ENCODE results near the gene EHD4. TPM values are rescaled to one million over a fixed set of nuclear protein-coding genes. Genes with fewer than 3 reads are reported as not detected.

Gene EHD4
- total RNA-seq, 1 donor from 2014 or later, result 21.1 TPM

DNA sequence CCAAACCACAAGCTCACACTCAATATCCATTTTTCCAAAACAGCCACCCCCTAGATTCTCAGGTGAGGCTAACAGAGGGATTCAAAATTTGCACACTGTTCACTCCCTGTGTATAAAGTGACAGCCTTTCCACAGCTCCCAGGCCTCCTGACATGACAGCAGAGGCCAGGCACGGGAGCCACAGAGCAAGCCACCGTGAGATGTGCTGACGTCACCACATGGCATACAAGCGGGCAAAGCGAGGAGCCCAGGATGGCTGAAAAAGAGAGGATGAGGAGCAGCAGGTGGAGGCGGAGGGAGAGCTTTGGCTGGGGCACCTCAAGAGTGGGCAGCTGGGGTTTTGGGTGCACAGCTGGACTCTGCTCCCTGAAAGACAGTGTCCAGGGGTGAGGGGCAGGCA is 27.1 kb downstream of the EHD4 start:
- no peak for DNase-seq (ENCODE audit: low read depth)

DNA sequence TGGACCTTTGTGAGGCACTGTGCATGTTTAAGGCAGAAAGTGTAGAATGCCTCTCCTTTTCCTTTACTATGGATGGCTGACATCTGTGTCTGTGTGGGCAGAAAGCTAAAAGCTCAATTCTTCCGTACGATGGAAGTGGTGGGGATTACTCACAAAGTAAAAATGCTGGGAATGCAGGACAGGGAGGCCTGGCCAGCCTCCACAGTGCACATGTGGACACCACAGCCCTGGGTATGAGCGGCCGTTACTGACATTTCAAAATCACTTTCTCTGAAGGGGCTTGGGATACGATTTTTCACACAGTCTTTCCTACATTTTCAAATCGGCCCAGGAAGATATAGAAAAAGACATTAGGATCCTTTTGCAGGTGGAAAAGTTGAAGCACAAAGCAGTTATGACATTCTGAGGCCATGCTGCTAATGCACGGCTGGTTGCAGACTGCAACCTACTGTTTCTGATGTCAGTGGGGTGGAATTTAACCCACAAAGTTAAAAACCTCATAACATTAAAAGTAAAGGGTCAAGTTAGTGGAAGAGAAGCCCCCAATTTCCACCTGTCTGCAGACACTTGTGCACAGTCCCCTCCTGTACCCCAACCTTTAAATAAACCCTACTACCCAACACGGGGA is 27.9 kb downstream of the EHD4 start:
- TF ChIP-seq, protein P1, sequence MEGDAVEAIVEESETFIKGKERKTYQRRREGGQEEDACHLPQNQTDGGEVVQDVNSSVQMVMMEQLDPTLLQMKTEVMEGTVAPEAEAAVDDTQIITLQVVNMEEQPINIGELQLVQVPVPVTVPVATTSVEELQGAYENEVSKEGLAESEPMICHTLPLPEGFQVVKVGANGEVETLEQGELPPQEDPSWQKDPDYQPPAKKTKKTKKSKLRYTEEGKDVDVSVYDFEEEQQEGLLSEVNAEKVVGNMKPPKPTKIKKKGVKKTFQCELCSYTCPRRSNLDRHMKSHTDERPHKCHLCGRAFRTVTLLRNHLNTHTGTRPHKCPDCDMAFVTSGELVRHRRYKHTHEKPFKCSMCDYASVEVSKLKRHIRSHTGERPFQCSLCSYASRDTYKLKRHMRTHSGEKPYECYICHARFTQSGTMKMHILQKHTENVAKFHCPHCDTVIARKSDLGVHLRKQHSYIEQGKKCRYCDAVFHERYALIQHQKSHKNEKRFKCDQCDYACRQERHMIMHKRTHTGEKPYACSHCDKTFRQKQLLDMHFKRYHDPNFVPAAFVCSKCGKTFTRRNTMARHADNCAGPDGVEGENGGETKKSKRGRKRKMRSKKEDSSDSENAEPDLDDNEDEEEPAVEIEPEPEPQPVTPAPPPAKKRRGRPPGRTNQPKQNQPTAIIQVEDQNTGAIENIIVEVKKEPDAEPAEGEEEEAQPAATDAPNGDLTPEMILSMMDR (IDR thresholded peaks at IDR 0.05; ENCODE audit: insufficient read depth, low read length, severe bottlenecking), result no peak
- H3K27me3 ChIP-seq (ENCODE audit: control insufficient read depth, insufficient read depth, low read length), result no peaks in the 10 kb centered on the region
- FAIRE-seq, result peak; percentile 68
- H3K36me3 ChIP-seq (ENCODE audit: control insufficient read depth, insufficient read depth, low read length), result peaks cover 14% of the 10 kb centered on the region
- DNase-seq (ENCODE audit: low read depth), result peak; percentile 71
- H3K4me3 ChIP-seq (ENCODE audit: low read depth, low read length), result no peak overlapping the region

More for the DNA sequence above, 27.1 kb downstream of the EHD4 start:
- H3K4me3 ChIP-seq (ENCODE audit: low read depth, low read length), result no peak overlapping the region
- peaks cover 13% of the 10 kb centered on the region for H3K36me3 ChIP-seq (ENCODE audit: control insufficient read depth, insufficient read depth, low read length)
- TF ChIP-seq, protein P1 (IDR thresholded peaks at IDR 0.05; ENCODE audit: insufficient read depth, low read length, severe bottlenecking), result no peak
- FAIRE-seq, result no peak
- H3K27me3 ChIP-seq (ENCODE audit: control insufficient read depth, insufficient read depth, low read length), result no peaks in the 10 kb centered on the region

DNA sequence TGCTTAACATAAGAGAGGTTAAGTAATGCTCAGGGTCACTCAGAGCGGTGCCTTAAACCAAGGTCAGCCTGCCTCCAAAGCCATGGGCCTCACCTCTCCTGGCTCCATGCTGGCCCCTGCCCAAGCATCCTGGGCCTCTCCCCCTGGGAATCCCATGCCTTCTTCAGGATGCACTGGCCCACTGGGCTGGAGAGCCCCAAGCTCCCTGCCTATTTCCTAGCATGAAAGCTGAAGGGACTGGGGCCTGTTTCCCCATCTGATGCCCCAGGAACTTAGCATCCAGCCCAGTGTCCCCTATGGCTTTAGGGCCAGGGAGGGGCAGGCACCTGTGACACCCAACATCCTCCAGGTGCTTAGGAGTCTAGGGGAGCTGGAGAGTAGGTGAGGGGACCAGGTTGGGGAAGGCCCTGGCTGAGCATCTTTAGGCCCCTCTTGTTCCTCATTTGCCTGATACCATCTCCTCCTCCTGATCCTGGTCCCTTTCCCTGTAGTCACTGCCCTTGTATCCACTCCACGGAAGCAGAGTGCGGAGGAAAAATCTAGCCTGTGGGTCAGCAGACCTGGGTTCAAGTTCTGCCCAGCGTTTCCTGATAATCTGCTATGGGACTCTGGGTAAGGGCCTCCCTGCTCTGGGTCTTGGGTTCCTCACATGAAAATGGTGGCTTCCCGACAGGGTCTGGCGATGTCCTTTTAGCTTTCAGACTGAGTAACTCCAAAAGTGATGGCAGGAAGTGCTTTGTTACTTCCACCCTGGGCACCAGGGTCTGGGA is 28.6 kb downstream of the EHD4 start:
- H3K27me3 ChIP-seq (ENCODE audit: control insufficient read depth, insufficient read depth, low read length), result no peaks in the 10 kb centered on the region
- H3K36me3 ChIP-seq (ENCODE audit: control insufficient read depth, insufficient read depth, low read length), result peaks cover 14% of the 10 kb centered on the region
- no peak overlapping the region for H3K4me3 ChIP-seq (ENCODE audit: low read depth, low read length)
- TF ChIP-seq, protein P1 (IDR thresholded peaks at IDR 0.05; ENCODE audit: insufficient read depth, low read length, severe bottlenecking), result no peak
- DNase-seq (ENCODE audit: low read depth) (no peak), FAIRE-seq (no peak)

DNA sequence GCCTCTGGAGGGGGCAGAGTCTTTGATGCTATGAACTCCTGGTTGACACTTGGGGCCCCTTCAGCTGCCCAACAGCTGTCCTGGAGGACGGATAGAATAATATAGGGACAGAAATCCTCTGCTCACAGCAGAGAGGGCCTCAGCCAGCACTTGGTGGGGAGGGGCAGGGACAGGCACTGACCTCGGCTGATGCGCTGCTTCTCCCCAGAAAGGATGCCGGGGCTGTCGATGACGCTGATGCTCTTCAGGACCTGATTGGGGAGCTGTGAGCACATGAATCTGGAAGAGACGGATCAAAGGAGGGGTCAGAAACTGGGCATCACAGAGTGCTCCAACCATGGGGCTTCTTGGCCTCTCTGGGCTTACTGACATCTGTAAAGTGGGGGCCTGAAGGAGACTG is 29.5 kb downstream of the EHD4 start:
- TF ChIP-seq, protein P1 (IDR thresholded peaks at IDR 0.05; ENCODE audit: insufficient read depth, low read length, severe bottlenecking), result no peak
- FAIRE-seq (no peak), DNase-seq (ENCODE audit: low read depth) (no peak)
- H3K4me3 ChIP-seq (ENCODE audit: low read depth, low read length), result no peak overlapping the region
- no peaks in the 10 kb centered on the region for H3K27me3 ChIP-seq (ENCODE audit: control insufficient read depth, insufficient read depth, low read length)
- peaks cover 14% of the 10 kb centered on the region for H3K36me3 ChIP-seq (ENCODE audit: control insufficient read depth, insufficient read depth, low read length)

- Histone ChIP-seq H3K27me3 (ENCODE audit: control insufficient read depth, insufficient read depth, low read length) (no peaks in the 10 kb centered on the region), H3K4me3 (ENCODE audit: low read depth, low read length) (no peak overlapping the region), H3K36me3 (ENCODE audit: control insufficient read depth, insufficient read depth, low read length) (peaks cover 14% of the 10 kb centered on the region)
- DNase-seq (ENCODE audit: low read depth) (no peak), FAIRE-seq (peak; percentile 18)
- TF ChIP-seq, protein P1 (IDR thresholded peaks at IDR 0.05; ENCODE audit: insufficient read depth, low read length, severe bottlenecking), result no peak
Measured at GRCh38 chr15:41941644-41942415, 30.5 kb downstream of the EHD4 start.
